KOPT-K1 (cell line): ENCODE data around the gene MRAS.
"Not testable (repeated sequence)": the region's sequence is repeated elsewhere in the genome, so short reads cannot be mapped to it uniquely, and the experiment has no call there.

Source experiments
- H3K27ac ChIP-seq: fragments of 200-600 bp; sonication (generic); 2 replicates; pipeline ENCODE4 v1.5.1; 2016; ENCODE audit warnings: antibody characterized with exemption, mild to moderate bottlenecking, low read depth, low read length; ENCODE audit not compliant: poor library complexity, severe bottlenecking
- H3K36me3 ChIP-seq: fragments of 200-600 bp; sonication (generic); 2 replicates; pipeline ENCODE4 v1.5.1; 2017; ENCODE audit warnings: antibody characterized with exemption, mild to moderate bottlenecking, low read length, moderate library complexity; ENCODE audit not compliant: insufficient read depth
- H3K9me3 ChIP-seq: fragments of 200-600 bp; sonication (generic); 2 replicates; pipeline ENCODE4 v1.5.1; 2017; ENCODE audit warnings: antibody characterized with exemption, low read length, mild to moderate bottlenecking; ENCODE audit not compliant: insufficient read depth, poor library complexity, severe bottlenecking

MRAS gene

DNA sequence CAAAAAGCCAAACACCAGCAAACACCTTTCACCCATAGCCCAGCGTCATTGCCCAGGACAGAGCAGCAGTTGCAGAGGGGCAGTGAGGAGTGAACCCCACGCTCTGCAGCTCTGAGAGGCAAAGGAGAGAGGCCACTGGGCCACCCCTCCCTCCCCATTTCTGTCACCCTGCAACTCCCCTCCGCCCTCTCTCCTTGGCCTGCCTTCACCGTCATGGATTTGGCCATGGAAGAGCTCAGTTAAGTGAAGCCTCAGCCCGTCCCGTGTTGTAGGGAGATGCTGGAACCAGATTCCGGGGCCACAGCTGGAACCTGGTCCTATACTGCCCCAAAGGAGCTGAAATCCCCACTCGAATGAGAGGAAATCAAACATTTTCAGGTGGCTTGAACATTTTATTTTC, 21.9 kb downstream of the MRAS start:
- H3K36me3 ChIP-seq, result no peaks in the 10 kb centered on the region
- no peak overlapping the region for H3K27ac ChIP-seq
- no peaks in the 10 kb centered on the region for H3K9me3 ChIP-seq

DNA sequence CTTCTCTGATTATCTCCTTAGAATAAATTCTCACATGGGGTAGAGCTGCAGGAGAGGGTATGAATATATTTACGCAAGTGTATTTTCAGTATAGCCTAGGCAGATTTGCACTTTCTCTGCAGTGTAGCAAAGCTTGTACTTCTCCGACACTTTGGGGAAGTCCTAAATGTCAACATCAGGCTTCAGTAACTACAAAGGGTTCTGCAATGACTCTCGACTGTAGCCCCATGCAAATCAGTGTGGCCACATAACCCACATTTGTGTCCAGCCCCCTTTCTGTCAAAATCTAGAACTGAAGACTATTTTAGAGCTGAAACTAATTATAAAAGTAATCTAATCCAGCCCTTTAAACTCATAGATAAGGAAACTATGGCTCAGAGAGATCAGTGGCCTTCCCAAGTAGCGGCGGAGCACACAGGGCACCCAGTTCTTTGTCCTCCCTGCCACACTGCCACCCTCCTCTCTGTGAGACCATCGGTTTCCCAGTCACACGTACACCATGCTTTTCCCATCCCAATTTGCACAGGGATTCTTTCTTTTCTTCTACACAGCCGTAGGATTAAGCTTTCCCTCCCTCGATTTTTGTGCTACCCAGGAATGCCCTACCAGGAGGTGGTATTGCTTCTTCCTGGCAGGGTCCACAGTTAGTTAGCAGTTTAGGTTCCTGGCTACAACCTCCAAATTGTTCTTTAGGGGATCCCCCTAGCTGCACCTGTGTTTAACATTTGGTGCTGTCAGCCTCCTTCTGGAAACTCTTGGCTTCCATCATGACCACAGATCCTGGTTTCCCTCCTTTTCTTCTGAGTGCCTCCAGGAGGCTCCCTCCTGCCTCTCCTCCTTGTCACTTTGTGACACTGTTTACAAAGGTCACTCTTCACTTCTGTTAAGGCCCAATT, 22.9 kb downstream of the MRAS start:
- no peaks in the 10 kb centered on the region for H3K36me3 ChIP-seq
- no peaks in the 10 kb centered on the region for H3K9me3 ChIP-seq
- H3K27ac ChIP-seq, result no peak overlapping the region

DNA sequence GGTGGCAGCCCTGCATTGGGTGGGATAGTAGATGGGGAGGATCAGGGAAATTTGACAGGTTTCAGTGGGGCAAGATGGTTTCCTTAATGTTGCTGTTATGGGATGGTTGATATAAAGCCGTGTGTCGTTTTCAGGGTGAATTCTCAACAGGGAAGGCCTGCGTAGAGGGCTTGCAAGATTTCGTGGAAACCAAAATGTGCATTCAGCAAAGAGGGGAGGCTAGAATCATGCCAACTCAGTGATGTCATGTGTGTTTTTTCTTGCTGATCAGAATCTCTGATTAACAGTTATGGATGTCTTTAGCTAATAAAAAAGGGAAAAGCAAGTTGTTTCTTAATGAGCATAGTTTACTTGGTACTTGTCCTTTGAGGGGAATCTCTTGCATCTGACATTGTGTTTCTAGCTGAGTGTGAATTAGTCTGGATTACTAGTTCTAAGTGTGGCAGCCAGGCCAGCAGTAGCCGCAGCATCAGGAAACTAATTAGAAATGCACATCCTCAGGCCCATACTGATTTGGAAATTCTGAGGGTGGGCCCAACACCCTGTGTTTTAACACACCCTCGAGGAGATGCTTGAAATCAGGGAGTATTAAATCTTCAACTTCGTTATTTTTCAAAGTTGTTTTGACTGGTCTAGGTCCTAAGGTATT, 24.8 kb downstream of the MRAS start:
- H3K9me3 ChIP-seq, result no peaks in the 10 kb centered on the region
- H3K27ac ChIP-seq, result no peak overlapping the region
- no peaks in the 10 kb centered on the region for H3K36me3 ChIP-seq

DNA sequence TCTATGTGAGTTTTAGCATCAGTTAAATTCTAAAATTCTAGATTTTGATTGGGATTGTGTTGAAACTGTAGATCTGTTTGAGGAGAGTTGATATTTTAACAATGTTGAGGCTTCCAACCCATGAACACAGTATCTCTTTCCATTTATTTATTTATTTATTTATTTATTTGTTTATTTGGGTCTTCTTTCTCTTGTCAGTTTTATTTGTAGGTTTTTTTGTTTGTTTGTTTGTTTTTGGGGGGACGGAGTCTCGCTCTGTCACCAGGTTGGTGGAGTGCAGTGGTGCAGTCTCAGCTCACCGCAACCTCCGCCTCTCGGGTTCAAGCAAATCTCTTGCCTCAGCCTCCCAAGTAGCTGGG, 25.3 kb downstream of the MRAS start:
- Histone ChIP-seq H3K9me3 (no peaks in the 10 kb centered on the region), H3K27ac (no peak overlapping the region), H3K36me3 (no peaks in the 10 kb centered on the region)

DNA sequence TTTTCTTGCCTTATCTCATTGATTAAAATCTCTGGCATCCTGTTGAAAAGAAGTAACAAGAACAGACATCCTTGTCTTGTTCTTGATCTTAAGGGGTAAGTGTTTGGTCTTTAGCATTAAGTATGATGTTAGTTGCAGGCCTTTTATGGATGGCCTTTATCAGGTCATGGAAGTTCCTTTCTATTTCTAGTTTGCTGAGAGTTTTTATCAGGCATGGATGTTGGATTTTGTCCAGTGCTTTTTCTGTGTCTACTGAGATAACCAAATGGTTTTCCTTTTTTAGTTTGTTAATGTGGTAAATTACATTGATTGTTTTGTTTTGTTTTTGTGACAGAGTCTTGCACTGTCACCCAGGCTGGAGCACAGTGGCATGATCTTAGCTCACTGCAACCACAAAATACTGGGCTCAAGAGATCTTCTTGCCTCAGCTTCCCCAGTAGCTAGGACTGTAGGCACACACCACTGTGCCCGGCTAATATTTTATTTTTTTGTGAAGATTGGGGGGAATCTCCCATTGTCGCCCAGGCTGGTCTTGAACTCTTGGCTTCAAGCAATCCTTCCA, 26.3 kb downstream of the MRAS start:
- no peak overlapping the region for H3K27ac ChIP-seq
- H3K36me3 ChIP-seq, result no peaks in the 10 kb centered on the region

DNA sequence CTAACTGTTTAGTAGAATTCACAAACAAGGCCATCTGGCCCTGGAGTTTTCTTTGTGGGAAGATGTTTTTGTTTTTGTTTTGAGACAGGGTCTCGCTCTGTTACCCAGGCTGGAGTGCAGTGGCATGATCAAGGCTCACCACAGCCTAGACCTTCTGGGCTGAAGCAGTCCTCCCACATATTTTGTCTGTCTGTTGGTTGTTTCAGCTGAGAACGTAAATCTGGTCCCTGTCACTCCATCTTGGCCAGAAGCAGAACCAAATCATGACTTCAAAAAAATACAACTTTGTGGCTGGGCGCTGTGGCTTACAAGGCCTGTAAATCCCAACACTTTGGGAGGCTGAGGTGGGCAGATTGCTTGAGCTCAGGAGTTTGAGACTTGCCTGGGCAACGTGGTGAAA, 27.1 kb downstream of the MRAS start:
- no peaks in the 10 kb centered on the region for H3K9me3 ChIP-seq
- H3K36me3 ChIP-seq, result no peaks in the 10 kb centered on the region
- no peak overlapping the region for H3K27ac ChIP-seq

More for the DNA sequence above, 26.3 kb downstream of the MRAS start:
- no peaks in the 10 kb centered on the region for H3K9me3 ChIP-seq

DNA sequence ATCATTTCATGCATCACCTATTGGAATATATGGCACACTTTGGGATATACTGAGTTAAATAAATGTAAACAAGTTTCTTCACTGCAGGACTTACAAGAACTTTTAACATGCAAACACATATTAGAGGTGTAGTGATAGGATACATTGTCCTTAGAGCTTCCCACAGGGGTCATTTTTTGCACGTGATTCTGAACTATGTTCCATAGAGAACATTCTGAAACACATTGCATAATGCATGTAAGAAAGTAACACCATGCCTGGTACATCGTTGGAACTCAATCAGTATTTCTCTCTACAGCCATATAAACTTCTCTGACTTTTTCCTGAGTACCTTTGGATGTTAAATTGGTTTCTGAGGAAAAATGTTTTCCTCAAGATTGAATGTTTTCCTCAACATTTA, 28.3 kb downstream of the MRAS start:
- Histone ChIP-seq H3K36me3 (no peaks in the 10 kb centered on the region), H3K9me3 (no peaks in the 10 kb centered on the region), H3K27ac (no peak overlapping the region)

DNA sequence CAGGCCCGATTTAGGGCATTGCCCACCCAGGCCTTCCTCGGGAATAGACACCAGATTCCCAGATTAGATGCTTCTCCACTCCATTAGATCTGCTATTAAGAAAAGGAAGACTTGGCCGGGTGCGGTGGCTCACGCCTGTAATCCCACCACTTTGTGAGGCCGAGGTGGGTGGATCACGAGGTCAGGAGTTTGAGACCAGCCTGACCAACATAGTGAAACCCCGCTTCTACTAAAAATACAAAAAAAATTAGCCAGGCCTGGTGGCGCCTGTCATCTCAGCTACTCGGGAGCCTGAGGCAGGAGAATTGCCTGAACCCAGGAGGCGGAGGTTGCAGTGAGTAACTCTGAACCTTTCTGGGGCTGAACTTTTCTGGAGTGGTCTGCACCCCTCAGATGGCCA, 28.8 kb downstream of the MRAS start:
- H3K9me3 ChIP-seq, H3K36me3 ChIP-seq, H3K27ac ChIP-seq: not testable (repeated sequence)

DNA sequence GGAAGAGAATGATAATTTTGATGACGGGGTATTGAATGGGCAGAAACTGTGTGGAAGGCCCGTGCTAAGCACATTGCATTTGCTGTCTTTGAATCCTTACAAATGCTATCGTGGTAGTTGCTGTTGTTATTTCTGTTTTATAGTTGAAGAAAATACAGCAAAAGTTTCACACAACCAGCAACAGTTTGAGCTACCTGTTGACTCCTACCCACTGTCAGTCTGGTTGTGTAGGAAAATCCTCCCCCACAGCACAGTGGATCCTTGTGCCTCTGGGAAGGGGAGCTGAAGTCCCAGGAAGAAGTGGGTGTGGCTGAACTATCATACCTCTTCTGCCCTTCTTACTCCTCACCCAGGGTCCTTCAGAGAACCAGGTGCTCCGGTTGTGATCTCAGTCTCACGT, 29.4 kb downstream of the MRAS start:
- no peaks in the 10 kb centered on the region for H3K36me3 ChIP-seq
- H3K27ac ChIP-seq, result no peak overlapping the region
- no peaks in the 10 kb centered on the region for H3K9me3 ChIP-seq

DNA sequence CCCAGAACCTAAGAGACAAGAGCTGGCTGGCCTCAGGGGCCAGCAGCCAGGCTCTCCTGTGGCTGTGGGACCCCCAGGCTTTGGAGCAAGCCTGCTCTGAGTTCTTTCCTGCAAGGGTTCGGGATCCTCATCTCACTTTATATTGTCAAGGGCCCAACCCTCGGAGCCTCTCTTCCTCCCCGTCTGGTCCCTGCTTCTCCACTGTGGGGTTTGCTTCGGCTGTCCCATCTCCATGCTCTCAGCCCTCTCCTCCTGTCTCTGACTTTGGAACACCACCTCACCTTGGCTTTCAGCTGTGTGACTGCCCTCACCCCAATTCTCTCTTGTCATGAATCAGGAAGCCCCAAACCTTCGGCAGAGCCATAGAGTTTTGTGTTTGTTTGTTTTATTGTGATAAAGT, 30.0 kb downstream of the MRAS start:
- Histone ChIP-seq H3K27ac (no peak overlapping the region), H3K36me3 (no peaks in the 10 kb centered on the region), H3K9me3 (no peaks in the 10 kb centered on the region)

DNA sequence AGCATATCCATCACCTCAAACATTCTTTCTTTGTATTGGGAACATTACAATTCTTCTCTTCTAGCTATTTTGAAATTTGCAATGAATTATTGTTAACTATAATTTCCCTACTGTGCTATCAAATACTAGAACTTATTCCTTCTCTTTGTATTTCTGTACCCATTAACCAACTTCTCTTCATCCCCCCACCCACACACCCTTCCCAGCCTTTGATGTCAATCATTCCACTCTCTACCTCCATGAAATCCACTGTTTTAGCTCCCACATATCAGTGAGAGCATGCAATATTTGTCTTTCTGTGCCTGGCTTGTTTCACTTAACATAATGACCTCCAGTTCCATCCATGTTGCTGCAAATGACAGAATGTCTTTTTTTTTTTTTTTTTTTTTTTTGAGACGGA, 30.6 kb downstream of the MRAS start:
- H3K36me3 ChIP-seq, result no peaks in the 10 kb centered on the region
- H3K9me3 ChIP-seq, result no peaks in the 10 kb centered on the region

DNA sequence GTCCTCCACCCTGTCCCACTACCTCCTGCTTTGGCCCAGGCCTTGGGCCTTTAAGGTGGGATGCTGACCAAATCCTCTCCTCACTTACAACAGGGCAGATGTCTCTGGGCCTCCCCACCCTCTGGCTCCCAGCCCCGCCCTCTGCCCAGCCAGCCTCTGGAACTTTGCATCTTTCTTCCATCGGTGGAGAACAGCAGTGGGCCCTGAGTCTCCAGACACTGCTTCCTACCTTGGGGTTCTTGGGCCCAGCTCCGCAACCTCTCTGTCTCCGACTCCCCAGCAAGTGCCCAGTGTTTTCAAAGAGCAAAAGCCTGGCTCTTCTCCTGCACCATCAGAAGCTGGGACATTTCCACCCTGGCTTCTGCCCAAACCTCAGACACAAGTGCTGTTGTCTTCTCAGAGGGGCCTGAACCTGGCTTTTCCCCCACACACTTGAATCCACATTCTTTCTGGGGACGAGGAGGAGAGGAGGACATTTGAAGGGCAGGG, 33.1 kb downstream of the MRAS start:
- Histone ChIP-seq H3K27ac (no peak overlapping the region), H3K9me3 (no peaks in the 10 kb centered on the region), H3K36me3 (no peaks in the 10 kb centered on the region)

More for the DNA sequence above, 30.6 kb downstream of the MRAS start:
- no peak overlapping the region for H3K27ac ChIP-seq

DNA sequence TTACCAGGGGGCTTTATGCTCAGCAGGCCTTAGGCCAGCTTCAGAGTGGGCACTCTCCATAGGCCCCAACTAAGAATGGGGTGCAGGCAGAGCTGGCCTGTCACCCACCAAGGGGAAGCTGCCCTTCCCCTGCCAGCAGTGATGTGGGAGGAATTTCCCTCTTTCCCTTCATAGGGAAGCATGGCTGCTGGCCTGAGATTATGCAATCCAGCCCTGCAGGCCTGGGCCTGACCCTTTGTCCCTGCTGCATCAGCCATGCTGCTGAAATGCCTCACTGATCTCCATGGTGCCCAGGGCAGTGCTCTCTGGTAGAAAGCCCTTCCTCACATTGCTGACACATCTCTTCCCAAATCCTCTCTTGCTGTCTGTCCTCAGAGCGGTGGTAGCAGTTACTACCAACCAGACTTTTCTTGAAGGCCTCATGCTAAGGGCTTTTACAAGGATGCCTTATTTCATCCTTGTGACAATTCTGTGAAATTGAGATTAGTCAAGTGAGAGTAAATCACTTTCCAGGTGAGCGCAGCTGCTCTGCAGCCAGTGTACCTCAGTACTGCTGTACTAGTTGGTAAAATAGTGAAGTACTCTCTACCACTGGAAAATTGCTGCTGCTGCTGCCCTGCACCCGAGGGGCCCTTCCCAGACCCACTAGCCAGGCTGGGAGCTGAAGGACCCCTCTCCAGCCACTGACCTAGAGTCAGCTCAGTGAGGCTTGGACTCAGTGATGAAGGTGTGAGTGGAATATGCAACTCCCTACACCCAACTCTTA, 33.8 kb downstream of the MRAS start:
- H3K9me3 ChIP-seq, result no peaks in the 10 kb centered on the region
- no peak overlapping the region for H3K27ac ChIP-seq
- H3K36me3 ChIP-seq, result no peaks in the 10 kb centered on the region

DNA sequence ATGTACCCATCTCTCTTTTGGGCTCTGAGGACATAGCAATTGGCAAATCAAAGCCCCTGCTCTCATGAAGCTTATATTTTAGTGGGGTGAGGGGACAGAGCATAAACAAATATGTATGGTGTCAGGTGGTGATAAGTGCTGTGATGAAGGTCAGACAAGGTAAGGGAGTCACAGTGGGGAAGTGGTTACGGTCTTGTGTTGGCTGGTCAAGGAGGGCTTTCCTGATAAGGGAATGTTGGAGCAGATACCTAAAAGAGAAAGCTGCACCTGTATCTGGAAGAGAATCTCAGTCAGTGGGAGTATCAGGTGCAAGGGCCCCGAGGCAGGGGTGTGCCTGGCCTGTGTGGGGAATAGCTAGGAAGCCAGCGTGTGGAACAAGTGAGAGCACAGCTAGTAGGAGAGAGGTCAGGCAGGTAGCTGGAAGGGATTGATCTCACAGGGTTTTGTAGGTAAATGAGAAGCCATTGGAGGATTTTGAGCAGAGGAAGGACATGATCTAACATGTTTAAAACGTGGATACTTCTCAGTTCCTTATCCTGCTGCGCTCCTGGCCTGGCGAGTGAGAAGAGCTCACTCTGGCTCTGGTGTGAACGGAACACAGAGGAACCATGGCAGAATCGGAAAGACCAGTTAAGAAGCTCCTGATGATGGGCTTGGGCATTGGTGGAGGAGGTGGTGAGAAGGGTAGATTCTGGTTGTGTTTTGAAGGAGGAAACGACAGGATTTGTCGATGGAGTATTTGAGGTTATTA, 35.5 kb downstream of the MRAS start:
- H3K36me3 ChIP-seq, result no peaks in the 10 kb centered on the region
- no peak overlapping the region for H3K27ac ChIP-seq

More for the DNA sequence above, 35.5 kb downstream of the MRAS start:
- no peaks in the 10 kb centered on the region for H3K9me3 ChIP-seq
